GM12878 (cell line): ENCODE results near the gene MRPL49. TPM values are rescaled to one million over a fixed set of nuclear protein-coding genes. Genes with fewer than 3 reads are reported as not detected.

Experiments used
- ATAC-seq: fragments of 200-7000 bp; cut with Tn5 transposase; 3 replicates; pipeline ENCODE4 v1.9.1; 2020; ENCODE audit warnings: mild to moderate bottlenecking, moderate library complexity
- BruUV-seq: library from RNA; stranded (reverse); fragments of 400-500 nt; replicated peaks from 2 replicates; lab custom pipeline; 2021; lab: Mats Ljungman, UMichigan
- CTCF ChIA-PET: fragments of 300-600 bp; sonication (Branson Sonifier 250); formaldehyde crosslinking; extraction: SDS; loops from one replicate; lab custom pipeline; 2021; ENCODE audit warnings: inconsistent platforms; lab: Yijun Ruan, JAX
- POLR2A ChIA-PET: fragments of 350-600 bp; formaldehyde crosslinking; extraction: SDS; loops from one replicate; lab custom pipeline; 2021; ENCODE audit warnings: inconsistent platforms; lab: Charles Lee
- RAD21 ChIA-PET: fragments of 300-600 bp; sonication (Branson Sonifier 250); formaldehyde crosslinking; loops from one replicate; lab custom pipeline; 2023; ENCODE audit warnings: antibody characterized with exemption; ENCODE audit not compliant: unreplicated experiment; lab: Charles Lee
- SMC1A ChIA-PET: fragments of 300-600 bp; sonication (Branson Sonifier 250); formaldehyde crosslinking; loops from one replicate; lab custom pipeline; 2023; ENCODE audit not compliant: unreplicated experiment, uncharacterized antibody; lab: Charles Lee
- DNase-seq: peaks from one replicate; pipeline ENCODE4 v3.0.0-alpha.2; 2011; ENCODE audit warnings: low read depth, low spot score
- FAIRE-seq: peaks from 3 replicates; lab custom pipeline; 2011; peaks lifted over from hg19 to GRCh38; lab: Jason Lieb, UNC
- H2AFZ ChIP-seq: 2 replicates; pipeline ENCODE4 v1.6.0; 2011; ENCODE audit warnings: low read depth, low read length, control low read depth; ENCODE audit not compliant: control insufficient read depth
- H3K27ac ChIP-seq: 2 replicates; pipeline ENCODE4 v1.5.1; 2011; ENCODE audit warnings: control low read depth; ENCODE audit not compliant: control insufficient read depth, insufficient read depth
- H3K27me3 ChIP-seq, 2 experiments: replicated peaks in 1 of 2; 2 replicates each; pipeline versions ENCODE4 v1.6.0 to v1.6.1; 2011; ENCODE audit warnings: low read length in 1 of 2; ENCODE audit not compliant: control insufficient read depth in 2 of 2, insufficient read depth in 2 of 2
- H3K36me3 ChIP-seq, 2 experiments: 2 replicates each; pipeline ENCODE4 v1.5.1; 2011; ENCODE audit warnings: low read length in 1 of 2; ENCODE audit not compliant: control insufficient read depth in 2 of 2, insufficient read depth in 2 of 2
- H3K4me1 ChIP-seq: 2 replicates; pipeline ENCODE4 v1.6.1; 2011; ENCODE audit warnings: mild to moderate bottlenecking, low read length, moderate library complexity, mixed read lengths; ENCODE audit not compliant: control insufficient read depth, insufficient read depth
- H3K4me2 ChIP-seq: 2 replicates; pipeline ENCODE4 v1.6.0; 2011; ENCODE audit warnings: control low read depth; ENCODE audit not compliant: control insufficient read depth, insufficient read depth
- H3K4me3 ChIP-seq: fragments of 200-600 bp; sonication (generic); 2 replicates; pipeline ENCODE4 v1.5.1; 2016
- H3K79me2 ChIP-seq: 2 replicates; pipeline ENCODE4 v1.6.0; 2011; ENCODE audit warnings: low read length; ENCODE audit not compliant: control insufficient read depth, insufficient read depth
- H3K9ac ChIP-seq: 2 replicates; pipeline ENCODE4 v1.8.0; 2011; ENCODE audit warnings: low read length, control low read depth, mixed read lengths; ENCODE audit not compliant: control insufficient read depth, insufficient read depth
- H3K9me3 ChIP-seq: replicated peaks from 3 replicates; pipeline ENCODE4 v1.5.1; 2011; ENCODE audit warnings: mild to moderate bottlenecking, low read length; ENCODE audit not compliant: control insufficient read depth, insufficient read depth
- H4K20me1 ChIP-seq: 2 replicates; pipeline ENCODE4 v1.6.0; 2011; ENCODE audit not compliant: control insufficient read depth, insufficient read depth
- ATF7 ChIP-seq: fragments of 450-650 bp; IDR thresholded peaks from 2 replicates; pipeline ENCODE4 v1.6.1; 2016; ENCODE audit warnings: low read depth, mild to moderate bottlenecking
- BACH1 ChIP-seq: fragments of 450-650 bp; IDR thresholded peaks from 2 replicates; pipeline ENCODE4 v1.6.1; 2017; ENCODE audit warnings: mild to moderate bottlenecking, borderline replicate concordance
- CREM ChIP-seq: IDR thresholded peaks from 2 replicates; pipeline ENCODE4 v1.6.1; 2014; ENCODE audit warnings: antibody characterized with exemption, low read depth
- NFYA ChIP-seq: IDR thresholded peaks from 2 replicates; pipeline ENCODE4 v1.6.1; 2011; ENCODE audit warnings: low read depth, mild to moderate bottlenecking, low read length, improper control_type of control experiment, borderline replicate concordance
- PBX3 ChIP-seq: IDR thresholded peaks from 2 replicates; pipeline ENCODE4 v1.6.1; 2011; ENCODE audit warnings: mild to moderate bottlenecking, low read depth, low read length, moderate library complexity; ENCODE audit not compliant: insufficient replicate concordance
- POLR2A ChIP-seq: IDR thresholded peaks from 2 replicates; pipeline ENCODE4 v1.6.1; 2011; ENCODE audit warnings: low read depth, mild to moderate bottlenecking, low read length
- RELB ChIP-seq: fragments of 450-650 bp; IDR thresholded peaks from 2 replicates; pipeline ENCODE4 v1.6.1; 2017; ENCODE audit warnings: low read depth, mild to moderate bottlenecking, moderate library complexity
- SMAD1 ChIP-seq: fragments of 450-650 bp; IDR thresholded peaks from 2 replicates; pipeline ENCODE4 v1.6.1; 2018; ENCODE audit warnings: mild to moderate bottlenecking, low read depth; ENCODE audit not compliant: partially characterized antibody
- SREBF2 ChIP-seq: IDR thresholded peaks from 2 replicates; pipeline ENCODE4 v1.6.1; 2012; ENCODE audit warnings: mild to moderate bottlenecking, low read length
- USF2 ChIP-seq: IDR thresholded peaks from 2 replicates; pipeline ENCODE4 v1.6.1; 2011; ENCODE audit warnings: low read depth, low read length, improper control_type of control experiment, borderline replicate concordance
- ZSCAN29 ChIP-seq: fragments of 450-650 bp; IDR thresholded peaks from 2 replicates; pipeline ENCODE4 v1.6.1; 2017; ENCODE audit warnings: mild to moderate bottlenecking, moderate library complexity
- WGBS: methylation state at CpG from one replicate; pipeline ENCODE4 v1.1.6; 2016; ENCODE audit warnings: low lambda C conversion rate; ENCODE audit not compliant: insufficient replicate concordance, insufficient coverage; ENCODE audit errors: missing lambda C conversion rate; 5-methylcytosine and 5-hydroxymethylcytosine counted together
- in situ Hi-C: fragments of 300-500 bp; cut with MboI; formaldehyde crosslinking; loops from 9 replicates; pipeline ENCODE4 v1.14.3; 2018; ENCODE audit warnings: mixed read lengths
- intact Hi-C: fragments of 100-400 bp; cut with micrococcal nuclease; formaldehyde crosslinking; loops from one replicate; pipeline ENCODE4 v1.14.2; 2022; ENCODE audit not compliant: unreplicated experiment
- polyA plus RNA-seq, 11 experiments: library from polyadenylated mRNA; depleted of rRNA in 4 of 11; unstranded in 6 of 11; stranded (reverse) in 5 of 11; fragments of >200 nt; fragmentation: Nextera tagmentation in 4 of 11; fragmentation: Illumina TruSeq in 1 of 11; extraction: Ambion mirVana in 4 of 11; extraction: Trizol in 1 of 11; gene quantifications; 1 replicate in 1 of 11; 2 replicates in 10 of 11; pipeline versions ENCODE4 v1.2.1 to v1.2.3, GENCODE V29; 2011 to 2016; ENCODE audit warnings: inconsistent platforms in 2 of 11, missing spikeins in 2 of 11, low read depth in 1 of 11
- total RNA-seq, 4 experiments: library from RNA; depleted of rRNA in 3 of 4; stranded (reverse); fragments of >200 nt in 3 of 4; fragmentation: Illumina TruSeq in 1 of 4; extraction: Trizol in 1 of 4; gene quantifications; 2 replicates each; pipeline versions ENCODE4 v1.2.1 to v1.2.3, GENCODE V29; 2013 to 2021
- TF ChIP-seq, protein P1 (sequence below): fragments of 450-650 bp; IDR thresholded peaks from 2 replicates; pipeline ENCODE4 v1.6.1; 2017; ENCODE audit warnings: mild to moderate bottlenecking, moderate library complexity
- TF ChIP-seq, protein P2 (sequence below): fragments of 450-650 bp; IDR thresholded peaks from 2 replicates; pipeline ENCODE4 v1.6.1; 2018; ENCODE audit warnings: mild to moderate bottlenecking, low read depth, moderate library complexity; ENCODE audit not compliant: partially characterized antibody

MRPL49 gene
- total and polyA plus RNA-seq, 10 of the 15 experiments (the other 5 are each of a cell fraction or from before 2014, with no cell fraction given), result 42.0 to 116 (median 71.7) TPM

DNA sequence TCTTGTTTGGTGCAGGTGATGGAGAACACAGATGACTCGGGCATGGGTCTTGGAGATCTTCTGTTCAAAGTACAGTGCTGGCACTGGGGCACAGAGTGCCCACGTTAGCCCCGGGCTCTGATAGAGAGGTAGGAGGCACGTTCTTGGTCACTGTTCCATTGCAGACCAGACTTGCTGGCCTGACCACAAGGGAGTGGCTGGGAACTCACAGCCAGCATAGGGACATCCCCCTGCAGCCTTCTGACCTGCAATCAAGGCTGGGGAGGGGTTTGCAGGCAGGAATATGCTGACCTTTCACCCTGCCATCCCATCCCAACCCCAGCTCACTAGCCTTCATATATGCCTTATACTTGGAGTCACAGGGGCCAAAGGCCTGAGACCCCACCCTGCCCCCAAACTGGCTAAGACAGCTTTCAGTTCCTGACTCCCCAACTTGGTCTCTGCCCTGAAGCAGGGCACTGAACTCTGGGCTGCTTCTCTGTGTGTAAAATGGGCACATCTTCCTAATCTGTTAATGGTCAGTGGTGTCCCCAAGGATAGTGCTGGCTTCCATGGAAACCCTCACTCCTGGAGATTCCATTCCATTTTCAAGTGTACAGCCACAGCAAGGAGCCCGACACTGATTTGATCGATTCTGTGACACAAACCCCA is 4.6 kb downstream of the MRPL49 start:
- intact Hi-C loops, result no loop called here
- BruUV-seq, result no TSS peak
- H2AFZ ChIP-seq, result no peak overlapping the region
- ChIA-PET POLR2A (interaction anchor here (0.6 to 1.2 kb wide), 2 partner anchors 10 to 26 kb away, joined by 3 to 8 read pairs; partner anchors contain the start of gene ZNHIT2), RAD21 (no interaction called here), SMC1A (no interaction called here), CTCF (interaction anchor here (0.8 to 2.7 kb wide), 2 partner anchors 9 to 188 kb away, joined by 3 to 7 read pairs; partner anchors contain the start of genes CDC42EP2 and ZNHIT2)
- H3K9me3 ChIP-seq, result no peaks in the 10 kb centered on the region
- no peaks in the 10 kb centered on the region for H3K27me3 ChIP-seq
- H3K36me3 ChIP-seq, result peaks cover 36 to 42% of the 10 kb centered on the region in 2 experiments
- H3K79me2 ChIP-seq, result peaks cover 29% of the 10 kb centered on the region
- ATAC-seq (no peak), FAIRE-seq (no peak), DNase-seq (no peak)
- no peak overlapping the region for H3K27ac ChIP-seq
- peaks cover 15% of the 10 kb centered on the region for H3K4me1 ChIP-seq
- H3K4me2 ChIP-seq, result no peak overlapping the region
- H3K9ac ChIP-seq, result no peak overlapping the region
- 39% methylated on average over 6 of the region's 6 CpGs for WGBS
- in situ Hi-C loops, result no loop called here
- H4K20me1 ChIP-seq, result 0 out of 2 replicates have a peak, but pooled peaks cover 4% of the 10 kb centered on the region
- H3K4me3 ChIP-seq, result no peak overlapping the region
- TF ChIP-seq, protein P1, sequence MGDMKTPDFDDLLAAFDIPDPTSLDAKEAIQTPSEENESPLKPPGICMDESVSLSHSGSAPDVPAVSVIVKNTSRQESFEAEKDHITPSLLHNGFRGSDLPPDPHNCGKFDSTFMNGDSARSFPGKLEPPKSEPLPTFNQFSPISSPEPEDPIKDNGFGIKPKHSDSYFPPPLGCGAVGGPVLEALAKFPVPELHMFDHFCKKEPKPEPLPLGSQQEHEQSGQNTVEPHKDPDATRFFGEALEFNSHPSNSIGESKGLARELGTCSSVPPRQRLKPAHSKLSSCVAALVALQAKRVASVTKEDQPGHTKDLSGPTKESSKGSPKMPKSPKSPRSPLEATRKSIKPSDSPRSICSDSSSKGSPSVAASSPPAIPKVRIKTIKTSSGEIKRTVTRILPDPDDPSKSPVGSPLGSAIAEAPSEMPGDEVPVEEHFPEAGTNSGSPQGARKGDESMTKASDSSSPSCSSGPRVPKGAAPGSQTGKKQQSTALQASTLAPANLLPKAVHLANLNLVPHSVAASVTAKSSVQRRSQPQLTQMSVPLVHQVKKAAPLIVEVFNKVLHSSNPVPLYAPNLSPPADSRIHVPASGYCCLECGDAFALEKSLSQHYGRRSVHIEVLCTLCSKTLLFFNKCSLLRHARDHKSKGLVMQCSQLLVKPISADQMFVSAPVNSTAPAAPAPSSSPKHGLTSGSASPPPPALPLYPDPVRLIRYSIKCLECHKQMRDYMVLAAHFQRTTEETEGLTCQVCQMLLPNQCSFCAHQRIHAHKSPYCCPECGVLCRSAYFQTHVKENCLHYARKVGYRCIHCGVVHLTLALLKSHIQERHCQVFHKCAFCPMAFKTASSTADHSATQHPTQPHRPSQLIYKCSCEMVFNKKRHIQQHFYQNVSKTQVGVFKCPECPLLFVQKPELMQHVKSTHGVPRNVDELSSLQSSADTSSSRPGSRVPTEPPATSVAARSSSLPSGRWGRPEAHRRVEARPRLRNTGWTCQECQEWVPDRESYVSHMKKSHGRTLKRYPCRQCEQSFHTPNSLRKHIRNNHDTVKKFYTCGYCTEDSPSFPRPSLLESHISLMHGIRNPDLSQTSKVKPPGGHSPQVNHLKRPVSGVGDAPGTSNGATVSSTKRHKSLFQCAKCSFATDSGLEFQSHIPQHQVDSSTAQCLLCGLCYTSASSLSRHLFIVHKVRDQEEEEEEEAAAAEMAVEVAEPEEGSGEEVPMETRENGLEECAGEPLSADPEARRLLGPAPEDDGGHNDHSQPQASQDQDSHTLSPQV, result no peak
- TF ChIP-seq ATF7, result no peak
- no peak for TF ChIP-seq ZSCAN29
- no peak for TF ChIP-seq USF2
- no peak for TF ChIP-seq SREBF2
- no peak for TF ChIP-seq NFYA
- TF ChIP-seq PBX3, result no peak
- peak; percentile 84 for TF ChIP-seq POLR2A
- no peak for TF ChIP-seq SMAD1
- no peak for TF ChIP-seq CREM
- no peak for TF ChIP-seq BACH1
- TF ChIP-seq RELB, result no peak
- TF ChIP-seq, protein P2, sequence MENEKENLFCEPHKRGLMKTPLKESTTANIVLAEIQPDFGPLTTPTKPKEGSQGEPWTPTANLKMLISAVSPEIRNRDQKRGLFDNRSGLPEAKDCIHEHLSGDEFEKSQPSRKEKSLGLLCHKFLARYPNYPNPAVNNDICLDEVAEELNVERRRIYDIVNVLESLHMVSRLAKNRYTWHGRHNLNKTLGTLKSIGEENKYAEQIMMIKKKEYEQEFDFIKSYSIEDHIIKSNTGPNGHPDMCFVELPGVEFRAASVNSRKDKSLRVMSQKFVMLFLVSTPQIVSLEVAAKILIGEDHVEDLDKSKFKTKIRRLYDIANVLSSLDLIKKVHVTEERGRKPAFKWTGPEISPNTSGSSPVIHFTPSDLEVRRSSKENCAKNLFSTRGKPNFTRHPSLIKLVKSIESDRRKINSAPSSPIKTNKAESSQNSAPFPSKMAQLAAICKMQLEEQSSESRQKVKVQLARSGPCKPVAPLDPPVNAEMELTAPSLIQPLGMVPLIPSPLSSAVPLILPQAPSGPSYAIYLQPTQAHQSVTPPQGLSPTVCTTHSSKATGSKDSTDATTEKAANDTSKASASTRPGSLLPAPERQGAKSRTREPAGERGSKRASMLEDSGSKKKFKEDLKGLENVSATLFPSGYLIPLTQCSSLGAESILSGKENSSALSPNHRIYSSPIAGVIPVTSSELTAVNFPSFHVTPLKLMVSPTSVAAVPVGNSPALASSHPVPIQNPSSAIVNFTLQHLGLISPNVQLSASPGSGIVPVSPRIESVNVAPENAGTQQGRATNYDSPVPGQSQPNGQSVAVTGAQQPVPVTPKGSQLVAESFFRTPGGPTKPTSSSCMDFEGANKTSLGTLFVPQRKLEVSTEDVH, result no peak
